K562 (cell line): ENCODE data around the gene PARD6B. TPM values are rescaled to one million over a fixed set of nuclear protein-coding genes. Genes with fewer than 3 reads are reported as not detected.

ENCODE experiments used
- ATF1 ChIP-seq, 2 experiments: fragments of 450-650 bp in 1 of 2; IDR thresholded peaks; 2 replicates each; pipeline ENCODE4 v1.6.1; 2016; ENCODE audit warnings: missing compliant biosample characterization in 1 of 2, missing genetic modification characterization in 1 of 2
- BRD4 ChIP-seq: fragments of 200-600 bp; sonication (generic); IDR thresholded peaks from 2 replicates; pipeline ENCODE4 v1.6.1; 2017; ENCODE audit warnings: inconsistent platforms
- CEBPB ChIP-seq: fragments of 450-650 bp; IDR thresholded peaks from 2 replicates; pipeline ENCODE4 v1.6.1; 2016; ENCODE audit warnings: missing genetic modification characterization, missing compliant biosample characterization
- CEBPG ChIP-seq, 3 experiments: fragments of 200-800 bp in 1 of 3; sonication (Bioruptor generic) in 1 of 3; sonication (generic) in 1 of 3; formaldehyde crosslinking in 1 of 3; IDR thresholded peaks in 2 of 3; conservative IDR thresholded peaks in 1 of 3; 2 replicates each; pipeline versions ENCODE4 v1.6.1 to v1.8.0; 2016 to 2022; ENCODE audit warnings: missing compliant biosample characterization in 2 of 3, missing genetic modification characterization in 2 of 3, mild to moderate bottlenecking in 1 of 3, missing genetic modification reagents in 1 of 3
- CHD2 ChIP-seq: IDR thresholded peaks from 2 replicates; pipeline ENCODE4 v1.6.1; 2011; ENCODE audit warnings: low read depth, low read length
- CTBP1 ChIP-seq: fragments of 450-650 bp; IDR thresholded peaks from 2 replicates; pipeline ENCODE4 v1.6.1; 2016; ENCODE audit warnings: borderline replicate concordance
- EHMT2 ChIP-seq: fragments of 450-650 bp; IDR thresholded peaks from 2 replicates; pipeline ENCODE4 v1.6.1; 2018; ENCODE audit warnings: antibody characterized with exemption
- ELF2 ChIP-seq: fragments of 250-450 bp; sonication (Bioruptor Pico); IDR thresholded peaks from 2 replicates; pipeline ENCODE4 v1.5.0; 2021; ENCODE audit warnings: mild to moderate bottlenecking
- GATA2 ChIP-seq: sonication (generic); formaldehyde crosslinking; IDR thresholded peaks from 2 replicates; pipeline ENCODE4 v1.4.0; 2020; ENCODE audit warnings: mild to moderate bottlenecking, missing genetic modification reagents
- GTF2F1 ChIP-seq: IDR thresholded peaks from 2 replicates; pipeline ENCODE4 v1.6.1; 2011; ENCODE audit warnings: low read depth, low read length, improper control_type of control experiment
- HMG20B ChIP-seq: fragments of 250-450 bp; sonication (Bioruptor Pico); IDR thresholded peaks from 2 replicates; pipeline ENCODE4 v1.5.0; 2021; ENCODE audit warnings: mild to moderate bottlenecking
- MEF2A ChIP-seq: IDR thresholded peaks from 2 replicates; pipeline ENCODE4 v1.6.1; 2011; ENCODE audit warnings: low read depth, mild to moderate bottlenecking, low read length, moderate library complexity; ENCODE audit not compliant: control insufficient read depth
- MEIS2 ChIP-seq: fragments of 450-650 bp; IDR thresholded peaks from 2 replicates; pipeline ENCODE4 v1.6.1; 2014; ENCODE audit warnings: mild to moderate bottlenecking; ENCODE audit not compliant: partially characterized antibody
- PHF8 ChIP-seq: fragments of 200-600 bp; sonication (generic); IDR thresholded peaks from 2 replicates; pipeline ENCODE4 v1.6.1; 2012; ENCODE audit warnings: mixed run types, mild to moderate bottlenecking, inconsistent platforms, low read length, moderate library complexity, borderline replicate concordance
- POLR2A ChIP-seq: fragments of 450-650 bp; conservative IDR thresholded peaks from 2 replicates; pipeline ENCODE4 v1.6.1; 2016
- RFX7 ChIP-seq: fragments of 250-450 bp; sonication (Bioruptor Pico); IDR thresholded peaks from 2 replicates; pipeline ENCODE4 v1.5.1; 2021; ENCODE audit warnings: mild to moderate bottlenecking
- SIN3A ChIP-seq, 2 experiments: fragments of 150-350 bp in 1 of 2; IDR thresholded peaks; 2 replicates each; pipeline ENCODE4 v1.6.1; 2011 to 2016; ENCODE audit warnings: borderline replicate concordance in 2 of 2, low read depth in 2 of 2, low read length in 2 of 2, mild to moderate bottlenecking in 2 of 2, moderate library complexity in 2 of 2; ENCODE audit not compliant: control insufficient read depth in 1 of 2
- THAP12 ChIP-seq: fragments of 250-450 bp; sonication (Bioruptor Pico); IDR thresholded peaks from 2 replicates; pipeline ENCODE4 v1.9.0; 2021; ENCODE audit warnings: mild to moderate bottlenecking, inconsistent platforms
- THRA ChIP-seq: fragments of 450-650 bp; IDR thresholded peaks from 2 replicates; pipeline ENCODE4 v1.6.1; 2017; ENCODE audit warnings: mild to moderate bottlenecking, moderate library complexity
- TRIM28 ChIP-seq: fragments of 450-650 bp; IDR thresholded peaks from 2 replicates; pipeline ENCODE4 v1.6.1; 2017
- ZBED1 ChIP-seq: IDR thresholded peaks from 2 replicates; pipeline ENCODE4 v1.6.1; 2014
- ZBTB12 ChIP-seq: fragments of 250-450 bp; sonication (Bioruptor Pico); IDR thresholded peaks from 2 replicates; pipeline ENCODE4 v1.4.0; 2020
- ZC3H11A ChIP-seq: IDR thresholded peaks from 2 replicates; pipeline ENCODE4 v1.6.1; 2012; ENCODE audit warnings: low read depth, low read length, improper control_type of control experiment
- ZNF12 ChIP-seq: sonication (generic); formaldehyde crosslinking; IDR thresholded peaks from 2 replicates; pipeline ENCODE4 v1.4.0; 2020; ENCODE audit warnings: mild to moderate bottlenecking, missing genetic modification reagents
- ZNF512 ChIP-seq: IDR thresholded peaks from 2 replicates; pipeline ENCODE4 v1.6.1; 2016; ENCODE audit warnings: missing genetic modification characterization, missing compliant biosample characterization
- ZNF785 ChIP-seq: fragments of 250-450 bp; sonication (Bioruptor Pico); IDR thresholded peaks from 2 replicates; pipeline ENCODE4 v1.4.0; 2020; ENCODE audit warnings: mild to moderate bottlenecking
- polyA plus RNA-seq, 8 experiments: library from polyadenylated mRNA; depleted of rRNA in 4 of 8; stranded (reverse) in 5 of 8; unstranded in 3 of 8; fragments of >200 nt; fragmentation: Nextera tagmentation in 2 of 8; fragmentation: Illumina TruSeq in 1 of 8; extraction: Ambion mirVana in 2 of 8; extraction: Trizol in 1 of 8; gene quantifications; 2 replicates each; pipeline versions ENCODE4 v1.2.1 to v1.2.3, GENCODE V29; 2011 to 2014; ENCODE audit warnings: inconsistent platforms in 1 of 8, missing spikeins in 1 of 8
- total RNA-seq, 7 experiments: library from RNA; depleted of rRNA in 6 of 7; stranded (reverse); fragments of >200 nt in 6 of 7; fragmentation: Illumina TruSeq in 2 of 7; extraction: Trizol in 2 of 7; gene quantifications; 2 replicates each; pipeline versions ENCODE4 v1.2.1 to v1.2.3, GENCODE V29; 2011 to 2021; ENCODE audit warnings: low replicate concordance in 1 of 7

The PARD6B gene
- total and polyA plus RNA-seq, 9 of the 15 experiments (the other 6 are each of a cell fraction or from before 2014, with no cell fraction given), result 1.7 to 12.3 (median 5.5) TPM

- TF ChIP-seq CEBPB (tag), result no peak
- TF ChIP-seq ZNF12 (CRISPR knock-in tag), result no peak
- TF ChIP-seq CEBPG (CRISPR knock-in tag; IDR thresholded peaks at IDR 0.05), result no peak
- no peak for TF ChIP-seq CEBPG (tag; conservative IDR thresholded peaks at IDR 0.05 in 1 of 2, IDR thresholded peaks at IDR 0.05 in 1 of 2)
- peak; percentile 40 for TF ChIP-seq GATA2 (CRISPR knock-in tag)
- no peak for TF ChIP-seq POLR2A
- TF ChIP-seq RFX7, result no peak
- TF ChIP-seq CTBP1, result no peak
- TF ChIP-seq ZNF512, result no peak
- TF ChIP-seq THAP12 (CRISPR knock-in tag), result no peak
- no peak for TF ChIP-seq ZBED1
- no peak for TF ChIP-seq SIN3A (IDR thresholded peaks at IDR 0.05; ENCODE audit: borderline replicate concordance in 2 of 2, control insufficient read depth in 1 of 2, low read depth in 2 of 2, low read length in 2 of 2)
- no peak for TF ChIP-seq ATF1 (CRISPR knock-in tag; IDR thresholded peaks at IDR 0.05)
- TF ChIP-seq ATF1 (tag; IDR thresholded peaks at IDR 0.05), result no peak
- no peak for TF ChIP-seq ZNF785 (CRISPR knock-in tag)
- TF ChIP-seq CHD2, result no peak
- TF ChIP-seq HMG20B (CRISPR knock-in tag), result no peak
- TF ChIP-seq MEIS2, result peak; percentile 49
- no peak for TF ChIP-seq THRA
- no peak for TF ChIP-seq EHMT2
- no peak for TF ChIP-seq GTF2F1
- no peak for TF ChIP-seq MEF2A
- TF ChIP-seq ZBTB12, result no peak
- no peak for TF ChIP-seq PHF8
- no peak for TF ChIP-seq BRD4
- no peak for TF ChIP-seq ELF2 (CRISPR knock-in tag)
- TF ChIP-seq ZC3H11A, result no peak
- TF ChIP-seq TRIM28, result no peak
Observed at GRCh38 chr20:50692552-50692933, 38.8 kb upstream of the PARD6B start (continued).
